Measurements from ENCODE around the gene SBK1. TPM values are rescaled to one million over a fixed set of nuclear protein-coding genes. Genes with fewer than 3 reads are reported as not detected.

SBK1 gene
- total and polyA plus RNA-seq, 2 experiments from 2014 or later, result 4.2 to 9.7 TPM

DNA sequence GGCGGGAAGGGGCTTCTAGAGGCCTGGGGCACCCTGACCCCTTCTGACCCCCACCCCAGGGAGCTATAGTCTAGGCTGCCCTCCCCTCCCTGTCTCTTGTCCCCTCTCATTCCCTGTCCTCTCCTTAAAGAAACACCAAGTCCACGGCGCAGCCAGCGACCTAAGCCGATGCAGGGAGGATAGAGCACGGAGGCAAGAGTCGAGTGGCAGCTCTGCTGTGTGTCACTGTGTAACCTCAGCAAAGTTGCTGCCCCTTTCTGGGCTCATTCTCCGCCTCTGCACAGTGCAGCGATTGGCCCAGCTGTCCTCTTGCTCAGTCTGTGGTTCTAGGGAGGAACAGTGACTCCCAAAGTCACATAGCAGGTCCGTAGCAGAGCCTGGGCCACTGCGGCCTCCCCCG, 36.5 kb upstream of the SBK1 start:
- no peak for DNase-seq (ENCODE audit: low spot score)
- H3K27ac ChIP-seq, result no peak overlapping the region
- TF ChIP-seq, protein P1, sequence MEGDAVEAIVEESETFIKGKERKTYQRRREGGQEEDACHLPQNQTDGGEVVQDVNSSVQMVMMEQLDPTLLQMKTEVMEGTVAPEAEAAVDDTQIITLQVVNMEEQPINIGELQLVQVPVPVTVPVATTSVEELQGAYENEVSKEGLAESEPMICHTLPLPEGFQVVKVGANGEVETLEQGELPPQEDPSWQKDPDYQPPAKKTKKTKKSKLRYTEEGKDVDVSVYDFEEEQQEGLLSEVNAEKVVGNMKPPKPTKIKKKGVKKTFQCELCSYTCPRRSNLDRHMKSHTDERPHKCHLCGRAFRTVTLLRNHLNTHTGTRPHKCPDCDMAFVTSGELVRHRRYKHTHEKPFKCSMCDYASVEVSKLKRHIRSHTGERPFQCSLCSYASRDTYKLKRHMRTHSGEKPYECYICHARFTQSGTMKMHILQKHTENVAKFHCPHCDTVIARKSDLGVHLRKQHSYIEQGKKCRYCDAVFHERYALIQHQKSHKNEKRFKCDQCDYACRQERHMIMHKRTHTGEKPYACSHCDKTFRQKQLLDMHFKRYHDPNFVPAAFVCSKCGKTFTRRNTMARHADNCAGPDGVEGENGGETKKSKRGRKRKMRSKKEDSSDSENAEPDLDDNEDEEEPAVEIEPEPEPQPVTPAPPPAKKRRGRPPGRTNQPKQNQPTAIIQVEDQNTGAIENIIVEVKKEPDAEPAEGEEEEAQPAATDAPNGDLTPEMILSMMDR (IDR thresholded peaks at IDR 0.05; ENCODE audit: poor library complexity), result no peak
- TF ChIP-seq EZH2phosphoT487 (IDR thresholded peaks at IDR 0.05; ENCODE audit: low read depth, severe bottlenecking, unreplicated experiment), result no peak
- no peak for TF ChIP-seq EZH2 (IDR thresholded peaks at IDR 0.05; ENCODE audit: borderline replicate concordance)
- WGBS (ENCODE audit: low lambda C conversion rate, missing lambda C conversion rate), result 79% methylated on average over 12 of the region's 12 CpGs
- no peaks in the 10 kb centered on the region for H3K27me3 ChIP-seq
- no peaks in the 10 kb centered on the region for H3K4me1 ChIP-seq (ENCODE audit: insufficient read depth)
- no peak overlapping the region for H2AFZ ChIP-seq
- no peaks in the 10 kb centered on the region for H3K79me2 ChIP-seq
- no peak overlapping the region for H3K4me2 ChIP-seq
- no peaks in the 10 kb centered on the region for H4K20me1 ChIP-seq (ENCODE audit: insufficient read depth, poor library complexity, severe bottlenecking)
- no peaks in the 10 kb centered on the region for H3K9me3 ChIP-seq (ENCODE audit: low read depth)
- no peaks in the 10 kb centered on the region for H3K36me3 ChIP-seq (replicated peaks; ENCODE audit: insufficient read depth, low read depth)
- no peak overlapping the region for H3K4me3 ChIP-seq
- H3K9me2 ChIP-seq (replicated peaks; ENCODE audit: insufficient read depth), result no peaks in the 10 kb centered on the region

DNA sequence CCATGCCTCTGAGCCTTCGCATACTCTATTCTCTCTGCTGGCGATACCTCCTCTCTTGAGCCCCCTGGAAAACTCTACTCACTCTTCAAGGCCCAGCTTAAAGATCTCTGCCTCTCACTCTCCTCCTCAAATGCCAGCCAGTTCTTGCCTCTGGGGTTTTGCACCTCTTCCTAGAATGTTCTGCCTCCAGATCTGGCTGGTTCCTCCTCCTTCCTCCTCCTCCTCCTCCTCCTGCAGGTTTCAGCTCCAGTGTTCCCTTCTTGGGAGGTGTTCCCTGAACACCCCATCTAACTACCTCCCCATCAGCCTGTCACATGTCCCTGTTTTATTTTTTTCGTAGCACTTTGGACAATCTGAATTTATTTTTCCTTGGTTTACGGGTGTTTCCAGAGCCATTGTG, 35.1 kb upstream of the SBK1 start:
- Histone ChIP-seq H3K4me2 (no peak overlapping the region), H3K4me1 (ENCODE audit: insufficient read depth) (no peaks in the 10 kb centered on the region), H3K27ac (no peak overlapping the region), H3K36me3 (replicated peaks; ENCODE audit: insufficient read depth, low read depth) (no peaks in the 10 kb centered on the region), H3K79me2 (no peaks in the 10 kb centered on the region), H3K27me3 (no peaks in the 10 kb centered on the region), H2AFZ (no peak overlapping the region), H3K9me2 (replicated peaks; ENCODE audit: insufficient read depth) (no peaks in the 10 kb centered on the region), H4K20me1 (ENCODE audit: insufficient read depth, poor library complexity, severe bottlenecking) (no peaks in the 10 kb centered on the region), H3K4me3 (no peak overlapping the region), H3K9me3 (ENCODE audit: low read depth) (no peaks in the 10 kb centered on the region)
- no peak for TF ChIP-seq EZH2phosphoT487 (IDR thresholded peaks at IDR 0.05; ENCODE audit: low read depth, severe bottlenecking, unreplicated experiment)
- DNase-seq (ENCODE audit: low spot score), result no peak
- 88% methylated on average over 4 of the region's 4 CpGs for WGBS (ENCODE audit: low lambda C conversion rate, missing lambda C conversion rate)

DNA sequence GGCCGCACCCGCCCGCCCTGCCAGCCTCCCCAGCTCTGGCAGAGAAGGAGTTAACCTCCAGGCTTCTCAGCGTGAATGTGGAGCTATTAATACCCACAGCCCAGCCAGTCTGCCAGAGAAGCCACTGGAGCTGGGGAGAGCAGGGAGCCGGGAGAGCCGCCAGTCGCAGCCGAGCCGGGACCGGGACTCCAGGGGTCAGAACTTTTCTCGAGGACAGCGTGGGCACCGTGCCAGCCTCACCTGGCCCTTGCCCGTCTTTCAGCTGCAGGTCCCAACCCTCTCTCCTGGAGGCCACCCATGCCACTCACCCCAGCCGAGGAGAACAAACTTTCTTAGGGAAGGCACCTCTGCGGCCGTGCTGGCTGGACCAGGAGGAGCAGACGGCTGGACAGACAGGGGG, 33.8 kb upstream of the SBK1 start:
- H4K20me1 ChIP-seq (ENCODE audit: insufficient read depth, poor library complexity, severe bottlenecking), result no peaks in the 10 kb centered on the region
- H3K9me2 ChIP-seq (replicated peaks; ENCODE audit: insufficient read depth), result no peaks in the 10 kb centered on the region
- H3K4me1 ChIP-seq (ENCODE audit: insufficient read depth), result no peaks in the 10 kb centered on the region
- no peaks in the 10 kb centered on the region for H3K79me2 ChIP-seq
- DNase-seq (ENCODE audit: low spot score), result peak; percentile 43
- H3K36me3 ChIP-seq (replicated peaks; ENCODE audit: insufficient read depth, low read depth), result no peaks in the 10 kb centered on the region
- H3K4me2 ChIP-seq, result peak overlapping the region; percentile 67
- 30% methylated on average over 17 of the region's 18 CpGs for WGBS (ENCODE audit: low lambda C conversion rate, missing lambda C conversion rate)
- TF ChIP-seq EZH2phosphoT487 (IDR thresholded peaks at IDR 0.05; ENCODE audit: low read depth, severe bottlenecking, unreplicated experiment) (no peak), EZH2 (IDR thresholded peaks at IDR 0.05; ENCODE audit: borderline replicate concordance) (no peak)
- TF ChIP-seq, protein P1 (IDR thresholded peaks at IDR 0.05; ENCODE audit: poor library complexity), result no peak
- H3K27me3 ChIP-seq, result no peaks in the 10 kb centered on the region
- no peak overlapping the region for H3K27ac ChIP-seq
- no peaks in the 10 kb centered on the region for H3K9me3 ChIP-seq (ENCODE audit: low read depth)
- no peak overlapping the region for H3K4me3 ChIP-seq
- H2AFZ ChIP-seq, result no peak overlapping the region

DNA sequence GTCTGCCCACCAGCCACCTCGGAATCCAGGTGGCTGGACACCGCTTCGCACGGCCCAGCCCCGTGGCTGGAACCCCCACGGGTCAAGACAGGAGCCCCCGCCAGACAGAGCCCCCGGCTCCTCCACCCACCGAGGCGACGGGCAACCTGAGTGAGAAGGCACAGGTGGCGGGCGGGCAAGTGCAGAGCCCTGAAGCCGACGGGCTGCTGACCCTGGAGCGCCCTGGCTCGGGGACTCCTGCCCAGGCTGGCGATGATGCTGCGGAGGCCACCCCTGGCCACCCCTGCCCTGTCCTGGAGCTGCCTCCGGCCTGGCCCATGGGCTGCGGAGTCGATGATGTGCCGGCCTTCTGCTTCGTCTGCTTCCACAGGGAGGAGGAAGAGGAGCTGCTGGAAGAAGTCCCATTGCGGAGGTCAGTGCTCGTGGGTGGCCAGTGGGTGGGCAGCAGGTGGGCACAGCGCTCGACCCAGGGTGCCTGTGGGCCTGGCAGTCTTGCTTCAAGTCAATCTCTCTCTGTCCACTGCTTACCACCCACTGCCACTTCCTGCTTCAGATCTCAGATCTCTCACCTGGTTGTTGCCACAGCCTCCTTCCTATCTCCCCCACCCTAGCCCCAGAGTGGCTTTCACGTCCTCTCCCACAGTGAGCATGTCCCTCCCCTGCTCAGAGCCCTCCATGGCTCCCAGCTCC, 33.1 kb upstream of the SBK1 start:
- Histone ChIP-seq H3K27ac (no peak overlapping the region), H3K9me3 (ENCODE audit: low read depth) (no peaks in the 10 kb centered on the region), H4K20me1 (ENCODE audit: insufficient read depth, poor library complexity, severe bottlenecking) (no peaks in the 10 kb centered on the region), H3K36me3 (replicated peaks; ENCODE audit: insufficient read depth, low read depth) (no peaks in the 10 kb centered on the region), H3K4me2 (no peak overlapping the region), H3K27me3 (no peaks in the 10 kb centered on the region), H3K79me2 (no peaks in the 10 kb centered on the region), H2AFZ (no peak overlapping the region), H3K9me2 (replicated peaks; ENCODE audit: insufficient read depth) (no peaks in the 10 kb centered on the region), H3K4me3 (no peak overlapping the region), H3K4me1 (ENCODE audit: insufficient read depth) (no peaks in the 10 kb centered on the region)
- WGBS (ENCODE audit: low lambda C conversion rate, missing lambda C conversion rate), result 86% methylated on average over 22 of the region's 29 CpGs
- TF ChIP-seq, protein P1 (IDR thresholded peaks at IDR 0.05; ENCODE audit: poor library complexity), result no peak
- TF ChIP-seq EZH2phosphoT487 (IDR thresholded peaks at IDR 0.05; ENCODE audit: low read depth, severe bottlenecking, unreplicated experiment) (no peak), EZH2 (IDR thresholded peaks at IDR 0.05; ENCODE audit: borderline replicate concordance) (no peak)
- no peak for DNase-seq (ENCODE audit: low spot score)
